ENCODE results near the gene GALNT17. TPM values are rescaled to one million over a fixed set of nuclear protein-coding genes. Genes with fewer than 3 reads are reported as not detected.

The GALNT17 gene
- total RNA-seq, 4 donors from 2014 or later, result 0.63 to 7.5 (median 3.1) TPM

DNA sequence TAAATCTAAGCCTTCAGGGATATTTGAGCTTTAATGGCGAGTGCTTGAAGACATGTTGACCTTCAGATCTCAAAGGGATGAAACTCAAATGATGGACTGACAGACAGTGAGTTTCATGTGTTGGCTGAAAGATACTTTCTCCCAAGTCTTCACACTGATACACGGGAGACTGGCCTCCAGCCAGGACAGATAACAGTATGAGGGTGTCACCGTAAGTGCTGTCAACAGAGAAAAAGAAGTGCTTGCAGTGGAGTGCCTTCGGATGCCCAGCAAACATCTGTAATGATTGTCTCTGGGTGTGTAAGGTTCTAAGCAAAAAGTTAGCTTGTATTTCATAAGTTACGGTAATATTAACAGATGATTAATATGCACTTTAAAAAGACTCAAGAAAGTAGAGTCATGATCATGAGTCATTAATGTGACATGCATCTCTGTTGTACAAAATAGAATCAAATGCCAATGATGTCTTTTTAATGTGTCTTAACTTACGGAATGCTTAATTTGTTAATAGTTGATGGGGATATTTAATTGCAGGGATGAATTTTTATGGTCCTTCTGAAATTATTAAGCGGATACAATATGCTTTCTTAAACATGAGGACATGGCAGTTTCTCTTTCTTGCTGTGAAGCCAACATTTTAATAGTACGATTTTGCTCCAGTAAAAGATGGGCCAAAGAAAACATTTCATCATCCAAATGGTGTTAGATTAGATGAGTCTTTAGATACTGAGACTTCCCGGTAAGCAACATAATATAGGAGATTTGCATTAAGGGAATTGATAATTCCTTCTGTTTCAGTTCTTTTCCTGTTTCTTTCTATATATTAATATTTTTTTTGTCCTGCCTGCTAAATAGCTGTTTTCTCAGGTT, 292.5 kb downstream of the GALNT17 start:
- intact Hi-C loops (cut with DNase I; ENCODE audit: low total_unique reads), result no loop called here
- TF ChIP-seq, protein P1, sequence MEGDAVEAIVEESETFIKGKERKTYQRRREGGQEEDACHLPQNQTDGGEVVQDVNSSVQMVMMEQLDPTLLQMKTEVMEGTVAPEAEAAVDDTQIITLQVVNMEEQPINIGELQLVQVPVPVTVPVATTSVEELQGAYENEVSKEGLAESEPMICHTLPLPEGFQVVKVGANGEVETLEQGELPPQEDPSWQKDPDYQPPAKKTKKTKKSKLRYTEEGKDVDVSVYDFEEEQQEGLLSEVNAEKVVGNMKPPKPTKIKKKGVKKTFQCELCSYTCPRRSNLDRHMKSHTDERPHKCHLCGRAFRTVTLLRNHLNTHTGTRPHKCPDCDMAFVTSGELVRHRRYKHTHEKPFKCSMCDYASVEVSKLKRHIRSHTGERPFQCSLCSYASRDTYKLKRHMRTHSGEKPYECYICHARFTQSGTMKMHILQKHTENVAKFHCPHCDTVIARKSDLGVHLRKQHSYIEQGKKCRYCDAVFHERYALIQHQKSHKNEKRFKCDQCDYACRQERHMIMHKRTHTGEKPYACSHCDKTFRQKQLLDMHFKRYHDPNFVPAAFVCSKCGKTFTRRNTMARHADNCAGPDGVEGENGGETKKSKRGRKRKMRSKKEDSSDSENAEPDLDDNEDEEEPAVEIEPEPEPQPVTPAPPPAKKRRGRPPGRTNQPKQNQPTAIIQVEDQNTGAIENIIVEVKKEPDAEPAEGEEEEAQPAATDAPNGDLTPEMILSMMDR (IDR thresholded peaks at IDR 0.05), result no peak
- TF ChIP-seq POLR2A (IDR thresholded peaks at IDR 0.05), result no peak
- WGBS, 2 donors, result 47 to 54% methylated on average over 9 of the region's 9 CpGs
- no peak overlapping the region for H3K4me3 ChIP-seq (ENCODE audit: low read depth, poor library complexity, severe bottlenecking)
- DNase-seq (ENCODE audit: low spot score in 2 of 2), result no peak

DNA sequence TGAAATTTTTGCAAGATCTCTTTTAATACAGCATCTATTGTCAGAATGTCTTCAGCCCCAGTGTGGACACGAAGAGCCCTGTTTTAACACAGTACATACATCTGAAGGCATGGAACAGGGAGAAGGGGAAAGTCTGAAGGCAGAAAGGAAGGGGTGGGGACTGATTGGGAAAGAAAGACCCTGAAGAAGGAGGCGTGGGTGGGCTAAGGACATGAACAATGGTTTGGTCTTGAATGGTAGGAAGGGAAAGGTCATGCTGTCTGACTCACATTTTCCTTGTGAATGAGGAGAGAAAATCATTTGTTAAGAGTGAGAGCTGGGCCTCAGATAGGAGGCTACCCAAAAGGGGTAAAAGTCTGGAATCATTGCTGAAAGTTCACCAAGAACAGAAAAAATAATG, 297.1 kb downstream of the GALNT17 start:
- no peak for TF ChIP-seq POLR2A (IDR thresholded peaks at IDR 0.05)
- TF ChIP-seq, protein P1 (IDR thresholded peaks at IDR 0.05), result no peak
- DNase-seq (ENCODE audit: low spot score in 2 of 2), result no peak

DNA sequence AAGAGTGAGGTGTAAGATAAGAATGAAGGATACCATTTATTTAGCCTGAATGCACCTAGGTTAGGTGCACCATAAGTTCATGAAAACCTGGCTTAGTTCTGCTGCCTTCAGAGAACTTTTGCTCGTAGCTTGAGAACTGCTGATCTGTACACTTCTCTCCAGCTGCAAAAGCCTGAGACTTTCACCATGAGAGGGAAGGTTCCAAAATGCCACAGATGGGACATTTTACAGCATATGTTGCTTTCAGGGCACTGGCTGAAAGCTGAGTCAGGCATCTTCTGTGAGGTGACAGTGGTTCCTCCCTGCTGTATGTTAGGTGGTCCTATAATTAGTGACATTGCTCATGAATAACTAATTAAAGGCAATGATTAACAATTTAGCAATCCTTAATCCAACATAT, 298.3 kb downstream of the GALNT17 start:
- intact Hi-C loops (cut with DNase I; ENCODE audit: low total_unique reads), result no loop called here
- DNase-seq (ENCODE audit: low spot score in 2 of 2), result no peak
- no peak overlapping the region for H3K4me3 ChIP-seq (ENCODE audit: low read depth, poor library complexity, severe bottlenecking)
- TF ChIP-seq, protein P1 (IDR thresholded peaks at IDR 0.05), result no peak
- TF ChIP-seq POLR2A (IDR thresholded peaks at IDR 0.05), result no peak
- WGBS, 2 donors, result 76 to 77% methylated on average over 1 of the region's 1 CpG

More for the DNA sequence above, 297.1 kb downstream of the GALNT17 start:
- 72 to 76% methylated on average over 2 of the region's 2 CpGs for WGBS, 2 donors
- intact Hi-C loops (cut with DNase I; ENCODE audit: low total_unique reads), result no loop called here
- no peak overlapping the region for H3K4me3 ChIP-seq (ENCODE audit: low read depth, poor library complexity, severe bottlenecking)

DNA sequence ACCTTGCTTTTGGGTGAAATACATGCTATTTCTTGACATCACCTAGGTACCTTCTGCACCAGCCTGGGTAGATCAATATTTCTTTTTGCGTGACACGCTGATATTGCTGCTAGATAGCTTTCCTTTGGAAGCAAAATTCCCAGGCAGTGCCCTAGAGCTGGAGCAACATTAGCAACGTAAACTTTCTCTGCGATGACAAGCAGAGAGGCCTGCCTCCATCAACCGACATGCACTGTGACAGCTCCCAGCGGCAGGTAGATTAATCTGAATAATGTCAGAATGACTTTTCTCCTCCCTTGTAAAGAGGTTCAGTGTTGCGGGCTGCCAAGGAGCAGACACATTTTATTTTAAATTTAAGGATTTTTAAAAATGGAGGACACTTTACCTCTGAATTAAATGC, 307.4 kb downstream of the GALNT17 start:
- no peak for DNase-seq (ENCODE audit: low spot score in 2 of 2)
- TF ChIP-seq, protein P1 (IDR thresholded peaks at IDR 0.05), result no peak
- no peak for TF ChIP-seq POLR2A (IDR thresholded peaks at IDR 0.05)
- 62 to 77% methylated on average over 7 of the region's 7 CpGs for WGBS, 2 donors
- intact Hi-C loops (cut with DNase I; ENCODE audit: low total_unique reads), result no loop called here
- no peak overlapping the region for H3K4me3 ChIP-seq (ENCODE audit: low read depth, poor library complexity, severe bottlenecking)

DNA sequence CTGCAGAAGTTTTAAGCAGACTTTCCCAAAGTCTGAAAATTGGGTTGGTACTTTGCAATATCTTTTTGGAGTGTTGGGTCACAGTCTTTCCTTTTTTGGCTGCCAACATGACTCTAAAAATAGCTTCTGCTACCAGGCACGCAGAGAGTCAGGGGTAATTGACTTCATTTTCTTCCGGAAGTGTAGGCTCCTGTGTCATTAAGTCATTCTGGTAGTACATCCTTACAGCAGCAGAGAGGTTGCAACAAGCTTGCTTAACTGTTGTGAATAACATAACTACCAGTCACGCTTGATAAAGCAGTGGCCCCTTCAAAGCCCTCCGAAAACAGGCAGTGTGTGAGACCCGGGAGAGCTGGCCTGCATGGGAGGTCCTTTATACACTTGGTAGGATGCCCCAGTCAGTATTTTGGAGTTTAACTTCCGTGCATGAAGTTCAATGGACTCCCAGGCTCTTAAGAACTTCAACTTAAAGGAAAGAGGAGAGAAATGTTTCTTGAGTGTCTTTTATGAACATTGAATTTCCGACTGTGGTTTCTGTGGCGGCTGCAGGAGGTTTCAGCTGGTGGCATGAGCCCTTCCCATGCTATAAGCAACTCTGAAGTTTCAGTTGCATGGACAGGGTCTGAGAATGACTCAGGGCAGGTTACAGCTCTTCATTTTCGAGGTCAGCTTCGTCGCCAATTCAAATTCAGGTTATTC, 310.7 kb downstream of the GALNT17 start:
- TF ChIP-seq POLR2A (IDR thresholded peaks at IDR 0.05), result no peak
- TF ChIP-seq, protein P1 (IDR thresholded peaks at IDR 0.05), result no peak

More for the DNA sequence above, 310.7 kb downstream of the GALNT17 start:
- no peak for DNase-seq (ENCODE audit: low spot score in 2 of 2)
- intact Hi-C loops (cut with DNase I; ENCODE audit: low total_unique reads), result no loop called here
- WGBS, 2 donors, result 50 to 53% methylated on average over 11 of the region's 11 CpGs
- no peak overlapping the region for H3K4me3 ChIP-seq (ENCODE audit: low read depth, poor library complexity, severe bottlenecking)
